ENCODE results near the gene HIGD1B.
"Not testable (repeated sequence)": the region's sequence is repeated elsewhere in the genome, so short reads cannot be mapped to it uniquely, and the experiment has no call there.

DNA sequence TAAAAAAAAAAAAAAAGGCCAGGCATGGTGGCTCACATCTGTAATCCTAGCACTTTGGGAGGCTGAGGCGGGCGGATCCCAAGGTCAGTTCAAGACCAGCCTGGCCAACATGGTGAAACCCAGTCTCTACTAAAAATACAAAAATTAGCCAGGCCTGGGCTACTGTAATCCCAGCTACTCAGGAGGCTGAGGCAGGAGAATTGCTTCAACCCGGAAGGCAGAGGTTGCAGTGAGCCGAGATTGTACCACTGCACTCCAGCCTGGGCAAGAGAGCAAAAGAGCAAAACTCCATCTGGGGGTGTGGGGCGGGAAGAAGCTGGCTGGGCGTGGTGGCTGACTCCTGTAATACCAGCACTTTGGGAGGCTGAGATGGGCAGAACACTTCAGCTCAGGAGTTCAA lies 29.2 kb upstream of the HIGD1B start:
- not testable (repeated sequence) for TF ChIP-seq POLR2A (IDR thresholded peaks at IDR 0.05; ENCODE audit: borderline replicate concordance, extremely low read depth, insufficient read depth, insufficient read length); SIN3A (IDR thresholded peaks at IDR 0.05; ENCODE audit: low read depth); EZH2phosphoT487 (IDR thresholded peaks at IDR 0.05; ENCODE audit: borderline replicate concordance); POLR2AphosphoS5 (IDR thresholded peaks at IDR 0.05; ENCODE audit: low read depth, low read length); ZNF274 (IDR thresholded peaks at IDR 0.05; ENCODE audit: low read depth, low read length); EZH2 (IDR thresholded peaks at IDR 0.05); JUND (IDR thresholded peaks at IDR 0.05); ZFX (IDR thresholded peaks at IDR 0.05)
- TF ChIP-seq, protein P1, sequence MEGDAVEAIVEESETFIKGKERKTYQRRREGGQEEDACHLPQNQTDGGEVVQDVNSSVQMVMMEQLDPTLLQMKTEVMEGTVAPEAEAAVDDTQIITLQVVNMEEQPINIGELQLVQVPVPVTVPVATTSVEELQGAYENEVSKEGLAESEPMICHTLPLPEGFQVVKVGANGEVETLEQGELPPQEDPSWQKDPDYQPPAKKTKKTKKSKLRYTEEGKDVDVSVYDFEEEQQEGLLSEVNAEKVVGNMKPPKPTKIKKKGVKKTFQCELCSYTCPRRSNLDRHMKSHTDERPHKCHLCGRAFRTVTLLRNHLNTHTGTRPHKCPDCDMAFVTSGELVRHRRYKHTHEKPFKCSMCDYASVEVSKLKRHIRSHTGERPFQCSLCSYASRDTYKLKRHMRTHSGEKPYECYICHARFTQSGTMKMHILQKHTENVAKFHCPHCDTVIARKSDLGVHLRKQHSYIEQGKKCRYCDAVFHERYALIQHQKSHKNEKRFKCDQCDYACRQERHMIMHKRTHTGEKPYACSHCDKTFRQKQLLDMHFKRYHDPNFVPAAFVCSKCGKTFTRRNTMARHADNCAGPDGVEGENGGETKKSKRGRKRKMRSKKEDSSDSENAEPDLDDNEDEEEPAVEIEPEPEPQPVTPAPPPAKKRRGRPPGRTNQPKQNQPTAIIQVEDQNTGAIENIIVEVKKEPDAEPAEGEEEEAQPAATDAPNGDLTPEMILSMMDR (IDR thresholded peaks at IDR 0.05 in 2 of 3, conservative IDR thresholded peaks at IDR 0.05 in 1 of 3; ENCODE audit: borderline replicate concordance in 1 of 3, insufficient read depth in 1 of 3, low read depth in 2 of 3, low read length in 2 of 3), result not testable (repeated sequence)
- TF ChIP-seq, protein P2, sequence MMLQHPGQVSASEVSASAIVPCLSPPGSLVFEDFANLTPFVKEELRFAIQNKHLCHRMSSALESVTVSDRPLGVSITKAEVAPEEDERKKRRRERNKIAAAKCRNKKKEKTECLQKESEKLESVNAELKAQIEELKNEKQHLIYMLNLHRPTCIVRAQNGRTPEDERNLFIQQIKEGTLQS (IDR thresholded peaks at IDR 0.05), result not testable (repeated sequence)
- TF ChIP-seq, protein P3, sequence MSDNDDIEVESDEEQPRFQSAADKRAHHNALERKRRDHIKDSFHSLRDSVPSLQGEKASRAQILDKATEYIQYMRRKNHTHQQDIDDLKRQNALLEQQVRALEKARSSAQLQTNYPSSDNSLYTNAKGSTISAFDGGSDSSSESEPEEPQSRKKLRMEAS (IDR thresholded peaks at IDR 0.05), result not testable (repeated sequence)

Data from HCT116 (cell line).